ENCODE measurements around the gene CLINT1.

Gene CLINT1

DNA sequence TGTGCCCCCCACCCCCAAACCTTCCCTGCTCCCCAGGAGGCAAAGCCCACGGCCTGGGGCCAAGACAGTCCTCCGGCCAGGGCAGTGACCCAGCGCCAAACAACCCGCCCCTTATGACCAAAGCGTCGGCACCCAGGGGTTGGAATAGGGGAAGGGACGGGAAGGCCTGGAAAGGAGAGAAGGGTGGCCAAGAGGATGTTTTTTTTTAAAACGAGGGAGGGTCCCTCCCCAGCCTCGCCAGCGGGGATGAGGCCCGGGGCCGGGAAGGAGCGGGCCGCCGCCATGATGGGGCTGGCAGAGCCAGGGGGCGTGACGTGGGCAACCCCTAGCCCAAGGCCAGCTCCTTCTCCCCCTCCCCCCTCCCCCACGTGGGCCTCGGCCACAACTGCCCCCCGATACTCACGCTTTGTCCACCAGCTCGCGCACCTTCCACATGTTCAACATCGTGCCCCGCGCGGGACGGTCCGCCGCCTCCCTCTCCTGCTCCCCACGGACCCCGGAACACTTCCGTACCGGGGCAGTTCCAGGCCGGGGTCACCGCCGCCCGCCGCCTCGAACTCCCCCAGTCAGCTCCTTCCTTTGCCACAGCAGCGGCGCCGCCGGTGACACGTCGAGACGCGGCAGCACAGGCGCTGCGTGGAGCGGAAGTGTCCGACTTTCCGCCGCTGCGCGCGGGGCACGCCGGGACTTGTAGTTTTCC, at the start of gene CLINT1:
Gene CLINT1 (minus strand): TSS at position 619 of the 700 bp plus-strand sequence. CDS start 175 bp downstream, at position 444.
- TF ChIP-seq, protein P1, sequence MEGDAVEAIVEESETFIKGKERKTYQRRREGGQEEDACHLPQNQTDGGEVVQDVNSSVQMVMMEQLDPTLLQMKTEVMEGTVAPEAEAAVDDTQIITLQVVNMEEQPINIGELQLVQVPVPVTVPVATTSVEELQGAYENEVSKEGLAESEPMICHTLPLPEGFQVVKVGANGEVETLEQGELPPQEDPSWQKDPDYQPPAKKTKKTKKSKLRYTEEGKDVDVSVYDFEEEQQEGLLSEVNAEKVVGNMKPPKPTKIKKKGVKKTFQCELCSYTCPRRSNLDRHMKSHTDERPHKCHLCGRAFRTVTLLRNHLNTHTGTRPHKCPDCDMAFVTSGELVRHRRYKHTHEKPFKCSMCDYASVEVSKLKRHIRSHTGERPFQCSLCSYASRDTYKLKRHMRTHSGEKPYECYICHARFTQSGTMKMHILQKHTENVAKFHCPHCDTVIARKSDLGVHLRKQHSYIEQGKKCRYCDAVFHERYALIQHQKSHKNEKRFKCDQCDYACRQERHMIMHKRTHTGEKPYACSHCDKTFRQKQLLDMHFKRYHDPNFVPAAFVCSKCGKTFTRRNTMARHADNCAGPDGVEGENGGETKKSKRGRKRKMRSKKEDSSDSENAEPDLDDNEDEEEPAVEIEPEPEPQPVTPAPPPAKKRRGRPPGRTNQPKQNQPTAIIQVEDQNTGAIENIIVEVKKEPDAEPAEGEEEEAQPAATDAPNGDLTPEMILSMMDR (IDR thresholded peaks at IDR 0.05; ENCODE audit: borderline replicate concordance, control extremely low read depth, extremely low read depth, insufficient read depth, missing control alignments) = no peak
- in situ Hi-C loops (cut with MboI; ENCODE audit: low sequenced_read_pairs, unreplicated experiment) = no loop called here

DNA sequence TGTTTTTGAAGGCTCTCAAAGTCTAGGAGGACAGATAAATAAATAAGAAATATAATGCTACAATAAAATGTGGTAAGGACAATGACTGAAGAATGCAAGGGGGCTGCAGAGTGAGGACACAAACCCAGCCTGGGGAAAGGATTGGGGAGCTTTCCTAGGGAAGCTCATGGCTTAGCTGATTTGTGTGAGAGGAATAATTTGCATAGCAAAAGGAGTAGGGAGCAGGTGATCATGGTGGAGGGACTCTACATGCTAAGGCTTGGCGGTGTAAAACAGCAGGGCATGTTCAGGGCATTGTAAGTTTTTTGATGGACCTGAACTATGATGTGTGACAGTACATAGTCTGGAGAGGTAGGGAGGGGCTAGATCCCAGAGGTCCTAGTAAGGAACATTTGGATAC, 49.5 kb upstream of the CLINT1 start:
- DNase-seq (ENCODE audit: low spot score) = no peak
- TF ChIP-seq, protein P1 (IDR thresholded peaks at IDR 0.05; ENCODE audit: borderline replicate concordance, control extremely low read depth, extremely low read depth, insufficient read depth, missing control alignments) = no peak
- in situ Hi-C loops (cut with MboI; ENCODE audit: low sequenced_read_pairs, unreplicated experiment) = no loop called here

More for the DNA sequence above, at the start of gene CLINT1:
- DNase-seq (ENCODE audit: low spot score) = peak; percentile 92

DNA sequence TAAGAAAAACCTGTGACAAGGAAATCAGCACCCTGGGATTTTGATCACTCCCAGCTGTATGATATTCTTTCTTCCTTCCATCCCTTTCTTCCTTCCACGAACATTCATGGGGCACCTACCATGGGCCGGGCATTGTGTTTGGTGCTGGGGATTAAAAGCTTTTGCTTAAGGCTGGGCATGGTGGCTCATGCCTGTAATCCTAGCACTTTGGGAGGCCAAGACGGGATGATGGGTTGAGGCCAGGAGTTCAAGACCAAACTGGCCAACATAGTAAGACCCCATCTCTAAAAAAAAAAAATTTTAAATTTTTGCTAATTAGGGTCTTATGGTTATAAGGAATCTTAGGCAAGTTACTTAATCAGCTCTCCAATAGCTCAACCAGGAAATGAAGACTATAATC, 48.5 kb upstream of the CLINT1 start:
- in situ Hi-C loops (cut with MboI; ENCODE audit: low sequenced_read_pairs, unreplicated experiment) = no loop called here
- DNase-seq (ENCODE audit: low spot score) = no peak
- TF ChIP-seq, protein P1 (IDR thresholded peaks at IDR 0.05; ENCODE audit: borderline replicate concordance, control extremely low read depth, extremely low read depth, insufficient read depth, missing control alignments) = no peak

DNA sequence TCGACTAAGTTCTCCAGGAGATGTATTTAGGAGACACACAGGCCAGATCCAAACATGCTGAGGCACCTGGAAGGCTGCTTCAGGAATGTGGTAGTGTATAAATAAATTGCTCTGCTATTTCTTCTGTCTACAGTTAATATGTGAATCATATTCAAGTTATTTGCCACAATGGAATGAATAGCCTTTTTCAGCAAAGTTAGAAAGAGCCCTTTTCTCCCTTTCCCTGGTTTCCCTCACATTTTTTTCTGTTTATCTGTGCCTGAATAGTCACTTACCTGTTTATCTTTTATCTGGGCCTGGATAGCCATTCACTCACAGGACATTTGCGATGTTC, 44.1 kb upstream of the CLINT1 start:
- in situ Hi-C loops (cut with MboI; ENCODE audit: low sequenced_read_pairs, unreplicated experiment) = no loop called here
- TF ChIP-seq, protein P1 (IDR thresholded peaks at IDR 0.05; ENCODE audit: borderline replicate concordance, control extremely low read depth, extremely low read depth, insufficient read depth, missing control alignments) = no peak
- no peak for DNase-seq (ENCODE audit: low spot score)

DNA sequence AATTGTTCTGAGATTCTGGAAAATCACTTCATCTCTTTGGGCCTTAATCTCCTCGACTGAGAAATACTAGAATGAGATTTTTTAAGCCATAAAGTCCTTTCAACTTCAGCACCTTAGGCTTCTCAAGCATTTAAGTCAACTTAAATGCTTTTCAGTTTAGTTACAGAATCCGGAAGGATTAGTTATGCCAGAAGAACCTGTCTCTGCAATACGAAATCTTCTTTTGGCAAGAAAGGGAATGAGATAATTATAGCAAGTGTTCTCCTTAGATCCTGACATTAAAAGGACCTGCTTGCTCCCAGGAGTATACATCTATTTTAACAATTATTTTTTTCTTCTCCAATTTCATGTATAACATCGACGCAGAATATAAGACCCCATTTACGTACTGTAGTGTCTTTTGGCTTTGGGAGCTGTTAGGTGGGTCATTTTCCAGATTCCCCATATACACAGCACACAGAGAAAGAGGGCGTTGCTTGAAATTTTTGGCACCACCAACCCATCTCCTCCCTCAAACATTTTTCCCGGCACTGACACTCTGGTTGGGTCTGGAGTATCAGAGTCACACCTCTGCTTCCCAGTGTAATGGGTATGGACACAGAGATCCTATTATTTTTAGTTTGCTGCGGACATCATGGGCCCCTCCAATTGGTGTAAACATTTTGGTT, 43.6 kb upstream of the CLINT1 start:
- in situ Hi-C loops (cut with MboI; ENCODE audit: low sequenced_read_pairs, unreplicated experiment) = no loop called here
- TF ChIP-seq, protein P1 (IDR thresholded peaks at IDR 0.05; ENCODE audit: borderline replicate concordance, control extremely low read depth, extremely low read depth, insufficient read depth, missing control alignments) = no peak
- no peak for DNase-seq (ENCODE audit: low spot score)

DNA sequence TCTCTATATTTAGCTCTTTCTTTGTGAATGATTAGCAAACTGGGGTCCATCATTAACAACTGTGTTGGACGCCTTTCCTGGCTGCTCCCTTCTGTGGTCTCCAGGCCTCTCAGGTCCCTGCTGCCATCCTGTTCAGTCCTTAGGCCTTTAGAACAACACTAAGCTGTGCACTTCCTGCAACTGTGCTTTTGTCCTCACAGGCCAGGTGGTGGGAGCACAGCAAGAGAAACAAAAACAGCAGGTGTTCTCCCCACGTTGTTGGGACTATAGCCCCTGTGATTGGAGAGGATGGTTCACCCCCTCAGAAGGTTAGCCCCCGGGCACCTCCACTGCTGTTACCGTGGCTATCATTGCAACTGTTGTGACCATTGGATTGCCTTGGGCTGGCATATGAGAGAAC, 41.7 kb upstream of the CLINT1 start:
- TF ChIP-seq, protein P1 (IDR thresholded peaks at IDR 0.05; ENCODE audit: borderline replicate concordance, control extremely low read depth, extremely low read depth, insufficient read depth, missing control alignments) = no peak
- in situ Hi-C loops (cut with MboI; ENCODE audit: low sequenced_read_pairs, unreplicated experiment) = no loop called here

More for the DNA sequence above, 41.7 kb upstream of the CLINT1 start:
- DNase-seq (ENCODE audit: low spot score) = no peak
